Measurements from ENCODE around the gene HEBP2. TPM values are rescaled to one million over a fixed set of nuclear protein-coding genes. Genes with fewer than 3 reads are reported as not detected.

The HEBP2 gene
- total RNA-seq, 2 experiments from 2014 or later = 4.0 to 4.7 TPM

DNA sequence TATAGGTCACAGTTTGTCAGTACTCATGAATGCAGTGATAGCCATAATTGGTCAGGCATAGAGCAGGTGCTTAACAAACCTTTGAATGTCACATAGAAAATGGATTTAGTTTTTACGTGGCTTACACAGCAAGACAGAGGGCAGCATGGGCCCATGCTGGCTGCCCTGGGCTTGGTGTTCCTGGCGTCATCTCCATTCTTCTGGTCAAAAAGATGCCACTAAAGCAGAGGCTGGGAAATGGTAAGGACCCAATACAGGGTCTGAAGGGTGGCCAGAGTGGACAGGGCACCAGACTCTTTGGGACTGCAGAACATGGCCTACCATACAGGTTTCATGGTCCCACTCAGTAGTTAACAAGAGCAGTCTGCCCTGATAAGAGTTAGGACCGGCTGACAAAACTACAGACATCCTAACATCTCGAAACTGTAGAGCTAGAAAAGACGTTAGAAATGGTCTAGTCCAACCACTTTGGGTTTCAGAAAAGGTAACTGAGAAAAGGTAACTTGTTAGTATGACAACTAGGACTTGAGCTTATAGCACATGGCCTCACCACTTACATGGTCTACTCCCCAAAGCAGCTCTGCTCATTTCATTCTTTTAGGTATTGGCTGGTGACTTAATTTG, 22.6 kb downstream of the HEBP2 start:
- no peak overlapping the region for H3K4me3 Mint-ChIP-seq
- no peak overlapping the region for H3K27ac Mint-ChIP-seq
- ATAC-seq (no peak), DNase-seq (no peak)
- peaks cover 6% of the 10 kb centered on the region for H3K4me1 Mint-ChIP-seq
- ChIA-PET CTCF (interaction anchor here (0.6 to 4.6 kb wide), 11 partner anchors 10 to 479 kb away, joined by 3 to 38 read pairs (median 4); no protein-coding TSS in a partner anchor), POLR2A (no interaction called here)
- intact Hi-C loops (cut with DNase I, micrococcal nuclease) = loop anchor here (5.0 kb wide), 2 partner anchors 266 to 346 kb away; partner anchors contain the start of gene CCDC28A (in 1 of the 2)
- no peaks in the 10 kb centered on the region for H3K36me3 Mint-ChIP-seq (ENCODE audit: low read depth)
- H3K27me3 Mint-ChIP-seq = no peaks in the 10 kb centered on the region
- no peaks in the 10 kb centered on the region for H3K9me3 Mint-ChIP-seq (ENCODE audit: low read depth)

GRCh38 chr6:138427701-138428100, 23.7 kb downstream of the HEBP2 start:
- intact Hi-C loops (cut with DNase I, micrococcal nuclease) = loop anchor here (2.0 to 5.0 kb wide), 4 partner anchors 81 to 345 kb away; partner anchors contain the start of gene CCDC28A (in 1 of the 2)
- Mint-ChIP-seq H3K4me3 (no peak overlapping the region), H3K27ac (no peak overlapping the region), H3K27me3 (no peaks in the 10 kb centered on the region), H3K9me3 (ENCODE audit: low read depth) (no peaks in the 10 kb centered on the region), H3K36me3 (ENCODE audit: low read depth) (no peaks in the 10 kb centered on the region), H3K4me1 (peaks cover 6% of the 10 kb centered on the region)
- ATAC-seq (no peak), DNase-seq (no peak)
- ChIA-PET POLR2A (no interaction called here), CTCF (interaction anchor here (0.6 to 4.6 kb wide), 11 partner anchors 9 to 388 kb away, joined by 3 to 38 read pairs (median 4); partner anchors contain the start of gene NHSL1)

DNA sequence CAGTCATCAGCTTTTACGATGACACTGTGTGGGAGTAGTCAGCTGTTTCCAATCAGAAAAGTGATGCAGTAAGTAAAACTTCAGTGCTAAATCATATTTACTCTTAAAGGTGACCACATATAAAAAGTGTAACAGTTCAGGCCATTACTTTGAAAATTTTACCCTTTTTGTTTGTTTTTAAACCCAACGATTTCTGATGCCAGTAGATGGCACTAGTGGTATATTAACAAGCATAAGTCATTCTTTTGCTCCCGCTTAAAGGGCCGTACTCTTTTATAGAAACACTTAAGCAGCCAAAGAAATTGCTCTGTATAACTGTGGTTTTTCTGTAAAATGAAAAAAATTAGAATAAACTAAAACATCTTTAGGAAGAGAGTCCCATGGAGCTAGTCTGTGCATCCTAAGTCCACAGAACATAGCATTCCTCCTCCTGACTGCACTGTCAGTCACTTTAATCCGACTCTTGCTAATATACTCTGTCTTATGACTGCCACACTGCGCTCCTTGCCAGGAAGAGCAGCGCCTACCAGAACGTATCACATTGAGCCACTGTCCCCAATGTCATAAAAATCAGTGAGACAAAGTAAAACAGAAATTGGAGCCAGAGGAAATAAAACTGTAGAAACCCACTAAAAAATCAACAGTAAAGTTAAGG, 25.0 kb downstream of the HEBP2 start:
- H3K27me3 Mint-ChIP-seq = no peaks in the 10 kb centered on the region
- H3K36me3 Mint-ChIP-seq (ENCODE audit: low read depth) = no peaks in the 10 kb centered on the region
- no peaks in the 10 kb centered on the region for H3K4me1 Mint-ChIP-seq
- H3K27ac Mint-ChIP-seq = no peak overlapping the region
- ChIA-PET CTCF (interaction anchor here (0.6 to 4.6 kb wide), 20 partner anchors 8 to 336 kb away, joined by 3 to 38 read pairs (median 4); no protein-coding TSS in a partner anchor), POLR2A (no interaction called here)
- intact Hi-C loops (cut with DNase I, micrococcal nuclease) = loop anchor here (1.0 to 5.0 kb wide), 8 partner anchors 80 to 343 kb away; partner anchors contain the start of gene CCDC28A (in 1 of the 2)
- DNase-seq (no peak), ATAC-seq (peak; percentile 39)
- no peaks in the 10 kb centered on the region for H3K9me3 Mint-ChIP-seq (ENCODE audit: low read depth)
- no peak overlapping the region for H3K4me3 Mint-ChIP-seq

- Mint-ChIP-seq H3K9me3 (ENCODE audit: low read depth) (no peaks in the 10 kb centered on the region), H3K4me1 (no peaks in the 10 kb centered on the region), H3K27ac (no peak overlapping the region), H3K27me3 (no peaks in the 10 kb centered on the region), H3K4me3 (no peak overlapping the region), H3K36me3 (ENCODE audit: low read depth) (no peaks in the 10 kb centered on the region)
- DNase-seq (no peak), ATAC-seq (no peak)
- intact Hi-C loops (cut with DNase I, micrococcal nuclease) = loop anchor here (1.0 to 5.0 kb wide), 8 partner anchors 79 to 343 kb away; partner anchors contain the start of gene CCDC28A (in 1 of the 2)
- ChIA-PET CTCF (interaction anchor here (0.7 to 3.2 kb wide), 13 partner anchors 9 to 336 kb away, joined by 3 to 18 read pairs (median 4); no protein-coding TSS in a partner anchor), POLR2A (no interaction called here)
These were observed 25.7 kb downstream of the HEBP2 start for GRCh38 chr6:138429761-138430160.

GRCh38 chr6:138430361-138431145, 26.5 kb downstream of the HEBP2 start:
- POLR2A ChIA-PET = no interaction called here
- Mint-ChIP-seq H3K4me1 (no peaks in the 10 kb centered on the region), H3K36me3 (ENCODE audit: low read depth) (no peaks in the 10 kb centered on the region), H3K9me3 (ENCODE audit: low read depth) (no peaks in the 10 kb centered on the region), H3K27ac (no peak overlapping the region), H3K27me3 (no peaks in the 10 kb centered on the region), H3K4me3 (no peak overlapping the region)
- intact Hi-C loops (cut with DNase I, micrococcal nuclease) = no loop called here
- CTCF ChIA-PET = interaction anchor here (1.1 to 3.2 kb wide), 7 partner anchors 10 to 335 kb away, joined by 3 to 18 read pairs (median 5); no protein-coding TSS in a partner anchor
- ATAC-seq (no peak), DNase-seq (no peak)

GRCh38 chr6:138431256-138432062, 27.4 kb downstream of the HEBP2 start:
- no peaks in the 10 kb centered on the region for H3K27me3 Mint-ChIP-seq
- intact Hi-C loops (cut with DNase I, micrococcal nuclease) = no loop called here
- no peak for DNase-seq
- no peaks in the 10 kb centered on the region for H3K36me3 Mint-ChIP-seq (ENCODE audit: low read depth)
- H3K4me3 Mint-ChIP-seq = no peak overlapping the region
- POLR2A ChIA-PET = no interaction called here
- no peak for ATAC-seq
- H3K4me1 Mint-ChIP-seq = no peaks in the 10 kb centered on the region
- no peak overlapping the region for H3K27ac Mint-ChIP-seq
- CTCF ChIA-PET = interaction anchor here (2.2 to 3.2 kb wide), 2 partner anchors 79 to 86 kb away, joined by 16 to 18 read pairs; no protein-coding TSS in a partner anchor
- no peaks in the 10 kb centered on the region for H3K9me3 Mint-ChIP-seq (ENCODE audit: low read depth)

DNA sequence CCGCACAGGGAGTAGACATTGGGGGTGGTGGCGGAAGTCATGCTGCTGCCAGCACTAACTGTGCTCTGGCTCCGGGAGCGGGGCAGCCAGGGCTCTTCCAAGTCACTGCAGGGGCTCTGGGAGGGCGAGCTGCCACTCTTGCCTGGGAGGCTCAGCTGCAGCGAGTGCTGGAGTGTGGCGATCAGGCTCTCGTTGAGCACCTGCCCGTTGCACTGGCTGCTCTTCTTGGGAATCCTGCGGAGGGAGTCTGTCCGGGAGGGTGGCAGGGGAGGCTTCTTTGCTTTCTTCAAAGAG, 28.0 kb downstream of the HEBP2 start:
- intact Hi-C loops (cut with DNase I, micrococcal nuclease) = no loop called here
- CTCF ChIA-PET = interaction anchor here (1.0 to 2.1 kb wide), 2 partner anchors 21 to 86 kb away, joined by 4 to 7 read pairs; no protein-coding TSS in a partner anchor
- Mint-ChIP-seq H3K27ac (no peak overlapping the region), H3K27me3 (no peaks in the 10 kb centered on the region), H3K36me3 (ENCODE audit: low read depth) (no peaks in the 10 kb centered on the region), H3K4me3 (no peak overlapping the region), H3K9me3 (ENCODE audit: low read depth) (no peaks in the 10 kb centered on the region), H3K4me1 (no peaks in the 10 kb centered on the region)
- POLR2A ChIA-PET = no interaction called here
- DNase-seq (no peak), ATAC-seq (no peak)

DNA sequence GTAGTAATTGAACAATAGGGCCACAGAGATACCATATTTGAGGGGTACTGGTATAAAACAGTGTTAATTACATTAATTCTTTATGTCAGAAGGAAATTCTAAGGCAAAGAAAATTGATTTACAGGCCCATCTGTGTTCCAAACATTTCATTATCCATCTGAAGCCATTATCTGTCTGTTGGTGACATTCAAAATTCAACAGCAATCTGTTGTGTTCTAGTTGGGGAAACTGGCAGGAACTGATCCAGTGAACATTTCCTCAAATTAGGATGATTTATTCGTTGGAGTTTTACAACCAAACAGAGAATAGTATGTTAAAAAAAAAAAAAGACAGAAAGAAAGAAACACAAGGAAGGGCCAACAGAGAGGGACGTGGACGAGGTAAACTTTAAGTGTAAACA, 30.1 kb downstream of the HEBP2 start:
- no peak for ATAC-seq
- CTCF ChIA-PET = interaction anchor here (2.1 kb wide), 1 partner anchor 83 kb away, joined by 7 read pairs; no protein-coding TSS in a partner anchor
- no peaks in the 10 kb centered on the region for H3K9me3 Mint-ChIP-seq (ENCODE audit: low read depth)

GRCh38 chr6:138434925-138435324, 30.9 kb downstream of the HEBP2 start:
- CTCF ChIA-PET = no interaction called here
- intact Hi-C loops (cut with DNase I, micrococcal nuclease) = loop anchor here in 1 of 2 experiments (5.0 kb wide), 1 partner anchor 42 kb away; no protein-coding TSS in a partner anchor
- no peak for DNase-seq
- Mint-ChIP-seq H3K27me3 (no peaks in the 10 kb centered on the region), H3K4me3 (no peak overlapping the region), H3K27ac (no peak overlapping the region), H3K9me3 (ENCODE audit: low read depth) (no peaks in the 10 kb centered on the region), H3K36me3 (ENCODE audit: low read depth) (no peaks in the 10 kb centered on the region), H3K4me1 (no peaks in the 10 kb centered on the region)
- no peak for ATAC-seq
- POLR2A ChIA-PET = no interaction called here

More for the DNA sequence above, 30.1 kb downstream of the HEBP2 start:
- no peaks in the 10 kb centered on the region for H3K27me3 Mint-ChIP-seq
- no peaks in the 10 kb centered on the region for H3K36me3 Mint-ChIP-seq (ENCODE audit: low read depth)
- H3K4me3 Mint-ChIP-seq = no peak overlapping the region
- intact Hi-C loops (cut with DNase I, micrococcal nuclease) = no loop called here
- DNase-seq = no peak
- H3K27ac Mint-ChIP-seq = no peak overlapping the region
- H3K4me1 Mint-ChIP-seq = no peaks in the 10 kb centered on the region
- POLR2A ChIA-PET = no interaction called here

GRCh38 chr6:138439546-138439945, 35.5 kb downstream of the HEBP2 start:
- H3K4me3 Mint-ChIP-seq = no peak overlapping the region
- ATAC-seq = no peak

More at GRCh38 chr6:138439546-138439945, 35.5 kb downstream of the HEBP2 start:
- CTCF ChIA-PET = interaction anchor here (1.0 kb wide), 1 partner anchor 313 kb away, joined by 3 read pairs; no protein-coding TSS in a partner anchor
- no peak for DNase-seq
- Mint-ChIP-seq H3K36me3 (ENCODE audit: low read depth) (no peaks in the 10 kb centered on the region), H3K27ac (no peak overlapping the region), H3K9me3 (ENCODE audit: low read depth) (peaks cover 1% of the 10 kb centered on the region), H3K27me3 (no peaks in the 10 kb centered on the region), H3K4me1 (no peaks in the 10 kb centered on the region)
- intact Hi-C loops (cut with DNase I, micrococcal nuclease) = loop anchor here in 1 of 2 experiments (5.0 kb wide), 1 partner anchor 38 kb away; no protein-coding TSS in a partner anchor
- POLR2A ChIA-PET = no interaction called here
